Erythroblast (primary cell): ENCODE measurements around the gene PCDH9.
"Not testable (repeated sequence)": the region's sequence is repeated elsewhere in the genome, so short reads cannot be mapped to it uniquely, and the experiment has no call there.

Experiments
- DNase-seq, 2 experiments: peaks; one replicate each; lab custom pipeline; 2025; lab: John Stamatoyannopoulos, UW
- GATA1 ChIP-seq: IDR thresholded peaks from 2 replicates; pipeline ENCODE4 v1.6.1; 2011; ENCODE audit warnings: low read depth, mild to moderate bottlenecking, control low read depth, low read length, moderate library complexity
- POLR2A ChIP-seq: IDR thresholded peaks from 2 replicates; pipeline ENCODE4 v1.6.1; 2011; ENCODE audit warnings: mild to moderate bottlenecking, low read length

The PCDH9 gene

GRCh38 chr13:66301482-66301881 is 928.7 kb downstream of the PCDH9 start:
- DNase-seq: no peak
- TF ChIP-seq GATA1 (no peak), POLR2A (no peak)

- no peak for TF ChIP-seq POLR2A
- TF ChIP-seq GATA1: no peak
- no peak for DNase-seq
Observed at GRCh38 chr13:66301006-66301405, 929.1 kb downstream of the PCDH9 start.

DNA sequence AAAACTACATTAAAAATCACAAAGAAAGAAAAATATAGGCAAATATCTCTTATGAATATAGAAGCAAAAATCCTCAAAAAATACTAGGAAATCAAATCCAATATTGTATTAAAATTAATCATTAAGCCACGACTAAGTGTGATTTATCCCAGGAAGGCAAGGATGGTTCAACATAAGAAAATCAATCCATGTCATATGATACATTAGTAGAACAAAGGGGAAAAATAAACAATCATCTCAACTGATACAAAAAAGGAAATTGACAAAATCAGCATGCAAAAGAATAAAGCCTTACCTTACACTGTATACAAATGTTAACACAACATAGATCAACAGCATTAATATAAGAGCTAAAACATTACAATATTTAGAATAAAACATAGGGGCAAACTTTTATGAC is 933.3 kb downstream of the PCDH9 start:
- DNase-seq: no peak
- TF ChIP-seq POLR2A: no peak
- TF ChIP-seq GATA1: no peak

- TF ChIP-seq GATA1 (no peak), POLR2A (no peak)
- DNase-seq: no peak
Observed at GRCh38 chr13:66296328-66296727, 933.8 kb downstream of the PCDH9 start.

GRCh38 chr13:66286806-66287205 is 943.3 kb downstream of the PCDH9 start:
- not testable (repeated sequence) for DNase-seq

GRCh38 chr13:66275416-66275815 is 954.7 kb downstream of the PCDH9 start:
- TF ChIP-seq GATA1: no peak
- TF ChIP-seq POLR2A: no peak
- no peak for DNase-seq

GRCh38 chr13:66273011-66273410 is 957.1 kb downstream of the PCDH9 start:
- no peak for DNase-seq
- TF ChIP-seq POLR2A (no peak), GATA1 (no peak)

- TF ChIP-seq GATA1 (no peak), POLR2A (no peak)
- no peak for DNase-seq
Observed at GRCh38 chr13:66266761-66267160, 963.4 kb downstream of the PCDH9 start.

GRCh38 chr13:66266348-66266747 is 963.8 kb downstream of the PCDH9 start:
- DNase-seq: no peak
- TF ChIP-seq GATA1 (no peak), POLR2A (no peak)

DNA sequence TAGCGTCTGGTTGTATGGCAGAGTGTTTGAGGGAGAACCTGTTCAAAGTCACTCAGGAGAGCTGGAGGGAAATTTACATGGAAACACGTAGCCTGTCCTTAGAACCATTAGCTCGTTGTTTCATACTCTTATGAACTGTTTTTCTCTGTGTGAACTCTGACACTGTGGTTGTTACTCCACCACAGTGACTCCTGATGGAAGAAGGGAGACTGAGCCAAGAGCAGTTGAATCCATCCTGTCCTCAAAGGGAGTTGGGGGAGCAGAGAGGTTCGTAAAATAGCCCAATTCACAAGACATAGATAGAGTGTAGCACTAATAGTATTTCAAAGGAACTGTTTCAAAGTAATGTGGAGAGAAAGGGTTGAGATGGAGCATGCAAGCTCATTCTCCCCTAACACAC is 964.8 kb downstream of the PCDH9 start:
- TF ChIP-seq GATA1 (no peak), POLR2A (no peak)
- no peak for DNase-seq

- no peak for TF ChIP-seq GATA1
- no peak for DNase-seq
Observed at GRCh38 chr13:66264971-66265370, 965.2 kb downstream of the PCDH9 start.

GRCh38 chr13:66262330-66262729 is 967.8 kb downstream of the PCDH9 start:
- TF ChIP-seq POLR2A: no peak
- no peak for TF ChIP-seq GATA1

DNA sequence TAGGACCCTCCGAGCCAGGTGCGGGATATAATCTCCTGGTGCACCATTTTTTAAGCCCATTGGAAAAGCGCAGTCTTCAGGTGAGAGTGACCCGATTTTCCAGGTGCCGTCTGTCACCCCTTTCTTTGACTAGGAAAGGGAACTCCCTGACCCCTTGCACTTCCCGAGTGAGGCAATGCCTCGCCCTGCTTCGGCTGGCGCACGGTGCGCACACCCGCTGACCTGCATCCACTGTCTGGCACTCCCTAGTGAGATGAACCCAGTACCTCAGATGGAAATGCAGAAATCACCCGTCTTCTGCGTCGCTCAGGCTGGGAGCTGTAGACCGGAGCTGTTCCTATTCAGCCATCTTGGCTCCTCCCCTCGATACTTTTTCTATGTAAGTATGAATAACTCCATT is 970.7 kb downstream of the PCDH9 start:
- not testable (repeated sequence) for DNase-seq

More at GRCh38 chr13:66262330-66262729, 967.8 kb downstream of the PCDH9 start:
- DNase-seq: no peak
